ENCODE results near the gene NTRK3.

NTRK3 gene

GRCh38 chr15:88113613-88114308, 142.8 kb downstream of the NTRK3 start:
- TF ChIP-seq BACH2 (CRISPR knock-in tag; IDR thresholded peaks at IDR 0.05; ENCODE audit: borderline replicate concordance) (no peak), ESRRG (CRISPR knock-in tag; IDR thresholded peaks at IDR 0.05) (no peak), RARB (CRISPR knock-in tag; IDR thresholded peaks at IDR 0.05) (no peak), TCF4 (CRISPR knock-in tag; IDR thresholded peaks at IDR 0.05; ENCODE audit: borderline replicate concordance) (no peak), SNAI2 (CRISPR knock-in tag; IDR thresholded peaks at IDR 0.05) (no peak), CSDC2 (CRISPR knock-in tag; IDR thresholded peaks at IDR 0.05) (no peak), ZNF8 (CRISPR knock-in tag; IDR thresholded peaks at IDR 0.05) (no peak), CSRNP3 (CRISPR knock-in tag; IDR thresholded peaks at IDR 0.05) (no peak), PPARA (CRISPR knock-in tag; IDR thresholded peaks at IDR 0.05; ENCODE audit: borderline replicate concordance) (no peak), ZFP3 (CRISPR knock-in tag; IDR thresholded peaks at IDR 0.05) (no peak), OSR1 (CRISPR knock-in tag; IDR thresholded peaks at IDR 0.05) (no peak), ARNTL (CRISPR knock-in tag; IDR thresholded peaks at IDR 0.05; ENCODE audit: borderline replicate concordance, low read depth) (no peak), CREB5 (CRISPR knock-in tag; IDR thresholded peaks at IDR 0.05; ENCODE audit: low read depth) (no peak), ZNF70 (CRISPR knock-in tag; IDR thresholded peaks at IDR 0.05) (no peak), GLIS3 (CRISPR knock-in tag; IDR thresholded peaks at IDR 0.05) (no peak)
- TF ChIP-seq, protein P1, sequence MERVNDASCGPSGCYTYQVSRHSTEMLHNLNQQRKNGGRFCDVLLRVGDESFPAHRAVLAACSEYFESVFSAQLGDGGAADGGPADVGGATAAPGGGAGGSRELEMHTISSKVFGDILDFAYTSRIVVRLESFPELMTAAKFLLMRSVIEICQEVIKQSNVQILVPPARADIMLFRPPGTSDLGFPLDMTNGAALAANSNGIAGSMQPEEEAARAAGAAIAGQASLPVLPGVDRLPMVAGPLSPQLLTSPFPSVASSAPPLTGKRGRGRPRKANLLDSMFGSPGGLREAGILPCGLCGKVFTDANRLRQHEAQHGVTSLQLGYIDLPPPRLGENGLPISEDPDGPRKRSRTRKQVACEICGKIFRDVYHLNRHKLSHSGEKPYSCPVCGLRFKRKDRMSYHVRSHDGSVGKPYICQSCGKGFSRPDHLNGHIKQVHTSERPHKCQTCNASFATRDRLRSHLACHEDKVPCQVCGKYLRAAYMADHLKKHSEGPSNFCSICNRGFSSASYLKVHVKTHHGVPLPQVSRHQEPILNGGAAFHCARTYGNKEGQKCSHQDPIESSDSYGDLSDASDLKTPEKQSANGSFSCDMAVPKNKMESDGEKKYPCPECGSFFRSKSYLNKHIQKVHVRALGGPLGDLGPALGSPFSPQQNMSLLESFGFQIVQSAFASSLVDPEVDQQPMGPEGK (CRISPR knock-in tag; IDR thresholded peaks at IDR 0.05; ENCODE audit: borderline replicate concordance): no peak
- TF ChIP-seq, protein P2, sequence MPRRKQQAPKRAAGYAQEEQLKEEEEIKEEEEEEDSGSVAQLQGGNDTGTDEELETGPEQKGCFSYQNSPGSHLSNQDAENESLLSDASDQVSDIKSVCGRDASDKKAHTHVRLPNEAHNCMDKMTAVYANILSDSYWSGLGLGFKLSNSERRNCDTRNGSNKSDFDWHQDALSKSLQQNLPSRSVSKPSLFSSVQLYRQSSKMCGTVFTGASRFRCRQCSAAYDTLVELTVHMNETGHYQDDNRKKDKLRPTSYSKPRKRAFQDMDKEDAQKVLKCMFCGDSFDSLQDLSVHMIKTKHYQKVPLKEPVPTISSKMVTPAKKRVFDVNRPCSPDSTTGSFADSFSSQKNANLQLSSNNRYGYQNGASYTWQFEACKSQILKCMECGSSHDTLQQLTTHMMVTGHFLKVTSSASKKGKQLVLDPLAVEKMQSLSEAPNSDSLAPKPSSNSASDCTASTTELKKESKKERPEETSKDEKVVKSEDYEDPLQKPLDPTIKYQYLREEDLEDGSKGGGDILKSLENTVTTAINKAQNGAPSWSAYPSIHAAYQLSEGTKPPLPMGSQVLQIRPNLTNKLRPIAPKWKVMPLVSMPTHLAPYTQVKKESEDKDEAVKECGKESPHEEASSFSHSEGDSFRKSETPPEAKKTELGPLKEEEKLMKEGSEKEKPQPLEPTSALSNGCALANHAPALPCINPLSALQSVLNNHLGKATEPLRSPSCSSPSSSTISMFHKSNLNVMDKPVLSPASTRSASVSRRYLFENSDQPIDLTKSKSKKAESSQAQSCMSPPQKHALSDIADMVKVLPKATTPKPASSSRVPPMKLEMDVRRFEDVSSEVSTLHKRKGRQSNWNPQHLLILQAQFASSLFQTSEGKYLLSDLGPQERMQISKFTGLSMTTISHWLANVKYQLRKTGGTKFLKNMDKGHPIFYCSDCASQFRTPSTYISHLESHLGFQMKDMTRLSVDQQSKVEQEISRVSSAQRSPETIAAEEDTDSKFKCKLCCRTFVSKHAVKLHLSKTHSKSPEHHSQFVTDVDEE (CRISPR knock-in tag; IDR thresholded peaks at IDR 0.05): no peak
- TF ChIP-seq, protein P3, sequence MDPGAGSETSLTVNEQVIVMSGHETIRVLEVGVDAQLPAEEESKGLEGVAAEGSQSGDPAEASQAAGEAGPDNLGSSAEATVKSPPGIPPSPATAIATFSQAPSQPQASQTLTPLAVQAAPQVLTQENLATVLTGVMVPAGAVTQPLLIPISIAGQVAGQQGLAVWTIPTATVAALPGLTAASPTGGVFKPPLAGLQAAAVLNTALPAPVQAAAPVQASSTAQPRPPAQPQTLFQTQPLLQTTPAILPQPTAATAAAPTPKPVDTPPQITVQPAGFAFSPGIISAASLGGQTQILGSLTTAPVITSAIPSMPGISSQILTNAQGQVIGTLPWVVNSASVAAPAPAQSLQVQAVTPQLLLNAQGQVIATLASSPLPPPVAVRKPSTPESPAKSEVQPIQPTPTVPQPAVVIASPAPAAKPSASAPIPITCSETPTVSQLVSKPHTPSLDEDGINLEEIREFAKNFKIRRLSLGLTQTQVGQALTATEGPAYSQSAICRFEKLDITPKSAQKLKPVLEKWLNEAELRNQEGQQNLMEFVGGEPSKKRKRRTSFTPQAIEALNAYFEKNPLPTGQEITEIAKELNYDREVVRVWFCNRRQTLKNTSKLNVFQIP (CRISPR knock-in tag; IDR thresholded peaks at IDR 0.05; ENCODE audit: borderline replicate concordance, low read depth): no peak
- no peak for ATAC-seq

- TF ChIP-seq, protein P2 (CRISPR knock-in tag; IDR thresholded peaks at IDR 0.05): no peak
- no peak for ATAC-seq
These were observed 147.5 kb downstream of the NTRK3 start for GRCh38 chr15:88108991-88109390.

Measured in SK-N-SH treated with all-trans-retinoic acid at 6 μM for 48 hours (cell line).